TTC549 (cell line): ENCODE measurements around the gene CAPRIN2.

Experiments
- FAIRE-seq: peaks from 2 replicates; lab custom pipeline; 2012; peaks lifted over from hg19 to GRCh38; lab: Jason Lieb, UNC

CAPRIN2 gene

DNA sequence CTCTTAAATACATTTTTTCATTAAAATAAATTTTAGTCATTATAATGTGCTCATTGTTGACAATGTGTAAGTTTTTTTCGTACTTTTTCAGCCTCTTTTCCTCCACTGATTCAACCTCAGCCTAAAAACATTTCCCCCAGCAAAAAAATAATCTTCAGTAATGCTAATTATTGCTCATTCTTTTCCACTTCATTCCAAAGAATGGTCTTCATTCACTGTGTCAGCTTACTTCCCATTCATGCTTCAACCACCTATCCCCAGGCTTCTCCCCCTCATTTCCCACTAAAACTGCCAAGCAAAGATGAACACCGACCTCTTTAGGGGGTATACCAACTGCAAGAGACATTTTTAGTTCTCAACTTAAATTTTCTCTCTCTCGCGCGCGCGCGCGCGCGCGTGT is 56.4 kb downstream of the CAPRIN2 start:
- FAIRE-seq, result no peak

- FAIRE-seq, result no peak
Observed at GRCh38 chr12:30696943-30697342, 57.8 kb downstream of the CAPRIN2 start.

GRCh38 chr12:30696486-30696885 is 58.3 kb downstream of the CAPRIN2 start:
- no peak for FAIRE-seq

DNA sequence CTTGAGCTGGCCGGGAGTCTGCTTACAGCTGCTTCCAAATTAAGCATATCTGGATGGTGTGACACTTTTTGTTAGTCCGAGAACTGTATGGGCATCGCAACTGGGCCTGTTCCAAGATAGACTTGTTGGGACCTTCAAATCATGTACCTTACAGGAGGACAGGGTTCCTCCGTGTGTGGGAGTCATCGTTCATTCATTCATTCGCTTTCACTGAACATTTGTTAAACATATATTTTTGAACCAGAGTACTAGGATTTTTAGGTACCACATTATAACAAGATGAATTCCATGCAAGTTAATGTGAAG is 58.7 kb downstream of the CAPRIN2 start:
- no peak for FAIRE-seq

GRCh38 chr12:30695199-30696102 is 59.3 kb downstream of the CAPRIN2 start, which contains the start of gene IPO8:
Gene IPO8 (minus strand): TSS chr12:30695869. CDS start chr12:30695647, 222 bp downstream.
- FAIRE-seq, result peak; percentile 46

GRCh38 chr12:30694412-30695198 is 60.1 kb downstream of the CAPRIN2 start:
- FAIRE-seq, result no peak

DNA sequence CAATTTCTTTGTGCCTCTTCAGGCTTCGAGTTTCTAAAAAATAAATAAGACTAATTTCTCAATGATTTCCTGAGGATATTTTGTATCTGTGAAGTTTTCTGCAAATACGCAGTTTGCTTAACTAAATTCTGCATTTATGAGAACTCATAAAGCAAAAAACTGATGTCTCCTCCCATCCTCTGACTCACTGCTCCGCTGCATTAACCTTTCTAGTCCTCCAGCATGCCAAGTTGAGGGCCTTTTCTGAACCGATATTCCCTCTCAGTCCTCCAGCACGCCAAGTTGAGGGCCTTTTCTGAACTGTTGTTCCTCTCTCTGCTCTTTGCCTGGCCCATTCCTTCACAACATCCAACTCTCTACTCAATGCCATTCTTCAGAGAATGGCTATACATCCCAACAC is 62.3 kb downstream of the CAPRIN2 start:
- FAIRE-seq, result no peak

DNA sequence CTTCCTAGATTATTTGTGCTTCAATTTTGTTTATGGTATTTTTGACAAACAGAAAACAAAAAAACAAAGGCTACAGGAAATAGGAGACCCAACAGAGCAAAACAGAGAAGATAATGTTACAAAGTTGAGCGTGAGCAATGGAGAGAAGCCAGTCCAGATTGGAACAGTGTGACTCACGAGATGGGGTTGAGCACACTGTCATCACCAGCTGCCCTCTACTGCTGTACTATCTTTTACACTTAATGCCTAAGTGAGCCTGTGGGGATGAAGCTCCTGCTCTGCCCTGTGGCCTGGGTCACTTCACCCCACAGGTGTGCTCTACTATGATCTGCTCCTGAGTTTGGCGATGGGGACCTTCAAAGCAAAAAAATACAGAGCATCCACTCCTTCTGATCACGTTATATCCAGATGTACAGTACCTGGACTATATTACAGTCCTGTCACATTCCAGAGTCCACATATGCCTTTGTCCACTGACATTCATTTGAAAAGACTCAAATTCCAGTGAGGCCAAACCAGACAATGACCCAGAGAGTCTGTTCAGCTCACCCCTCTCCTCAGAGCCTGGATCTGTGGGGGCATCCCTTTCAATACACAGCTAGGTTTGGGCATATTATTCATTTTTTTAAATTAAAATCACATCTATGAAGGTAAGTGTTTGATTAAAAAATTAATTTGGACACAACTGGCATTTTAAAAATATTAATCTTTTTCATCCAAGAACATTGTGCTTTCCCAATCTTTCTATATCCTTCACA is 63.5 kb downstream of the CAPRIN2 start:
- no peak for FAIRE-seq

GRCh38 chr12:30687265-30687986 is 67.3 kb downstream of the CAPRIN2 start:
- no peak for FAIRE-seq

DNA sequence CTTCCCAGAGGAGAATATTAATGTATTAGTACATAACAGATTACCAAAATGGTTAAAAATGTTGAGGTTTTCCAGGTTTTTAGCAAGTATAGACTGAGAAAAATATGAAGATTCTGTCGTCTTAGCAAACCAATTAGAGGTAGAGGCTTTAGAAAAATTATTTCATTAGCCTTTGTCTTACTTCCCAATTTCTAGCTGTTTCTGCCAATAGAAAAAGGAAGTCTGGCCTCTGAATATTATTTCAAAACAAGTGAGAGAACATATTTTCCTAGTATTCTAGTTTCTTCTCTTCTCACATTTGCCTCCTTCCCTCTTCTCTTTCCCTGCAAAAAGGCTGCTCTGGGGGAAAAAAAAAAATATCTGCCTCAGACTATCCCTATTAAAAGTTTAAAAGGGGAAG is 75.5 kb downstream of the CAPRIN2 start:
- FAIRE-seq, result no peak

GRCh38 chr12:30678221-30678620 is 76.5 kb downstream of the CAPRIN2 start:
- FAIRE-seq, result no peak

GRCh38 chr12:30661210-30661609 is 93.5 kb downstream of the CAPRIN2 start:
- no peak for FAIRE-seq
